HG02852 (cell line): ENCODE data around the gene MIOX.

Source experiments
- ATAC-seq: cut with Tn5 transposase; IDR thresholded peaks from one replicate; pipeline ENCODE4 v1.9.1; 2021; ENCODE audit warnings: mild to moderate bottlenecking, moderate library complexity; ENCODE audit not compliant: unreplicated experiment

MIOX gene

GRCh38 chr22:50486561-50487289, at the start of gene MIOX:
MIOX (plus strand) TSS chr22:50486859; CDS start chr22:50486898, 39 bp downstream.
- ATAC-seq, result no peak

GRCh38 chr22:50437511-50438304, 49.0 kb upstream of the MIOX start:
- ATAC-seq, result no peak

GRCh38 chr22:50438305-50439275, 48.1 kb upstream of the MIOX start:
- ATAC-seq, result no peak

- no peak for ATAC-seq
Observed at GRCh38 chr22:50439314-50439870, 47.3 kb upstream of the MIOX start.

DNA sequence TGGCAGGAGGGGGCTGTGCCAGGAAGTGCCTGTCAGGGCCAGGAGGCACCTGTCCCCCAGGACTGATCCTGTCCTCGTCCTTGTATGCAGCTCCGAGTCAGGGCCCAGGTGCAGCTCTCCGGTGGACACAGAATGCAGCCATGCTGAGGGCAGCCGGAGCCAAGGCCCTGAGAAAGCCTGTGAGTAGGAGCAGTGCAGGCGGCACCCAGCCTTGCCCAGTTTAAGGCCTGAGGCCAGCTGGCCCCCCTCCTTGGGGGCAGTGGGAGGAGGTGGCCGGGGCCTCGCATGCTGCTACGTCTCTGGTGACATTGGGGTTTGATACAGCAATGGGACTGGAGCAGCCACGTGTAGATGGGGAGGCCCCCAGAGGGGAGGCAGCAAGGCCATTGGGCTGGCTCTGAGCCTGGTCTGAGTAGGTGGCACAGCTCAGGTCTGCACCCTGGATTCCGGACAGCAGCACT, 46.8 kb upstream of the MIOX start:
- ATAC-seq, result no peak

GRCh38 chr22:50440544-50441249, 46.0 kb upstream of the MIOX start:
- ATAC-seq, result no peak

DNA sequence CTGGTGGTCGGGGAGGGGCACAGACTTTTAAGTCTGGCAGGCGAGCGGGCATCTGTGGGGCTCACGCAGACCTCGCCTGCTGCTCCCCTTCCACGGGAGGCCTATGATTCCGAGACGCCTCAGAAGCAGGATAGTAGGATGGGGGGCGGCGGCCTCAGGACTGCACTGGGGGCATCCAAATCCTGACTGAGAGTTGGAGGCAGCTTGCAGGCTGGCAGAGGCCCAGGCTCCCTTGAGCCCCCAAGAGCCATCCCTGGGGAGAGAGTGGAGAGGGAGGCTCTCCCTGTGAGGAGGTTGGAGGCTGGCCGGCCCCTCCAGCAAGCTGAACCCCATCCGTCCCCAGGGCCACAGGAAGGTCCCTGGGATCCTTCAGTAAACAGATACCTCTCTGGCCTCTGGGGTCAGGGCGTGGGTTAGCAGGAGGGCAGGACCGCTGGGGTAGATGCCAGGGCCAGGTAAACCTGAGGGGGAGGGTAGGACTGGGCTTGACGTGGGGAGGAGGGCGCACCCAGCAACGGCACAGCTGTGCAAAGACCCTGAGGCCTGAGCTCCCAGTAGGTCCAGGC, 45.1 kb upstream of the MIOX start:
- ATAC-seq, result no peak

DNA sequence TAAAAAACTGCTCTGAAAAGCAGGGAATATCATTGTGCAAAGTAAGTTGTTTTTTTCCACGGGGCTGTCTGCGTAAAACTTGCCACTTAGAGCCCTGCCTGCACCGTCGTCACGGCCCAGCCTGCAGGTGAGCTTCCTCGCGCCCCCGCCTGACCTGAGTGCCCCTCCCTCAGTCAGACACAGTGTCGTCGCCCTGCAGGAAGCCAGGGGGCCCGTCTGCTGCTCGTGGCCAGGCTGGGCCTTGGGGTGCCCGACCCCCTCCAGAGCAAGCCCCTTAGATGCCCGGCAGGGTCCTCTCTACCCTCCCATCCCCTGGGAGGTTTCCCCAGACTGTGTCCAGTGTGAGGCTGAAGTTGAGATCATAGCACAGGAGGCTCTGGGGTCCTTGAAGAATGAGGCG, 43.5 kb upstream of the MIOX start:
- ATAC-seq, result no peak

DNA sequence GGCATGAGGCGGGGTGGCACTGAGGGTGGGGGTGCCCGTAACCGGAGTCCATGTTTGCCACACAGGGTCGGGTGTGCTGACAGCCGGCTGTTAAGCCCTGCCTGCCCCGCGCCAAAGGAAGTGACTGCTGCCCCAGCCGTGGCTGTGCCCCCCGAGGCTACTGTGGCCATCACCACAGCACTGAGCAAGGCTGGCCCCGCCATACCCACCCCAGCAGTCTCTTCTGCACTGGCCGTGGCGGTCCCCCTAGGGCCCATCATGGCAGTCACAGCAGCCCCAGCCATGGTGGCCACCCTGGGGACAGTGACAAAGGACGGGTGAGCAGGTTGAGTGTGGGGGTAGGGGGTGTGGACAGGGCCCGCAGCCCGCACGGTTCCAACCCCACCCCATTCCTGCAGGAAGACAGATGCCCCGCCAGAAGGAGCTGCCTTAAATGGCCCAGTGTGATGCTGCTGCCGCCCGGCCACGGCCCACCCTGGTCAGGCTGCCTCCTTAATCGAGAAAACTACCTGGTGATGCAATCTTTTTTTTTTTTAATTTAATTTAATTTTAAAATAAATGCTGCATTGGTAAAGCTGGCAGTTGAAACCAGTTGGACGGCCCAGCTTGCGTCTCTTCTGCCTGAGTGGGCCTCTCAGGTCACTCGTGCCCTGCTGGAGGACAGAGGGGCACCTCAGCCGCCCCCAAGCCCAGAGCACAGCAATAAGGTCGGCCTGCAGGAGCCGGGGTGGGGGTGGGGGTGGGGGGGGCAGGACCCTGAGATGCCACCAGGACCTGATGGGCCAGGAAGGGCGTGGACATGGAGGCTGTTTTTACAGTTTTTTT, 42.6 kb upstream of the MIOX start:
- ATAC-seq, result no peak

GRCh38 chr22:50444663-50445062, 42.0 kb upstream of the MIOX start:
- no peak for ATAC-seq

DNA sequence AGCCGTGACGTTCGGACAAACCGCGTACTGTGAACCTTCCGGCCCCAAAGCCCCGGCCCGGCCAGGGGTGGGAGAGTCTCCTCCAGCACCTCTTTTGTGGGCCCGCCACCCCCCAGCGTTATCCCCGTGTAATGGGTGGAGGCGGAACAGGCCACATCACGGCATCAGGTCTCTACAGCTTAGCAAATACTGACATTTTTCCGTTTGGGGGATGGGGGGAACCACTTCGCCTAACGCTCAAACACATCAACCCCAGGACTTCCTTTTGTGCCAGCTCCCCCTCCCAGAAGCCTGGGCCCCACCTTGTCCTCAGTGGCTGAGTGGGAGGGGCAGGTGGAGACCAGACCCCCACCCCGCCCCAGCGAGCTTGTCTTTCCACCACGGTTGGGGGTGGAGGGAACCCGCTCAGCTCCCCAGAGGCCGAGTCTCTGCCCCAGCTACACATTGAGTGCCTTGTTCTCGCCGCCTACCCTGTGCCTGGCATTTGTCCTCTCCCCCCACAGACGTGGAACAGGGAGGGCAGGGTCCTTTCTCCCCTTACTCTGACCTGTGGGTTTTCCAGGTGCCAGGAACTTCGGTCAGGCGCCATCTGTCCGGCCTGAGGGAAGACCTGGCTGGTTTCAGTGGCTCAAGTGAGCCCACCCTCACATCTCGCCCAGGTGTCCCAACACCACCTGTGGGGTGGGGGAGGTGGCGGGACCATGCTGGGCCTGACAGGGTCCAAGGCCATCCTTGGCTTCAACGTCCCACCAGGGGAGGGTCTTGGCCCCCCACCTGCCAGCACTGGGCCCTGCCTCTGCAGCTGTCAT, 41.4 kb upstream of the MIOX start:
- ATAC-seq, result no peak

- no peak for ATAC-seq
Observed at GRCh38 chr22:50445880-50446707, 40.6 kb upstream of the MIOX start.

DNA sequence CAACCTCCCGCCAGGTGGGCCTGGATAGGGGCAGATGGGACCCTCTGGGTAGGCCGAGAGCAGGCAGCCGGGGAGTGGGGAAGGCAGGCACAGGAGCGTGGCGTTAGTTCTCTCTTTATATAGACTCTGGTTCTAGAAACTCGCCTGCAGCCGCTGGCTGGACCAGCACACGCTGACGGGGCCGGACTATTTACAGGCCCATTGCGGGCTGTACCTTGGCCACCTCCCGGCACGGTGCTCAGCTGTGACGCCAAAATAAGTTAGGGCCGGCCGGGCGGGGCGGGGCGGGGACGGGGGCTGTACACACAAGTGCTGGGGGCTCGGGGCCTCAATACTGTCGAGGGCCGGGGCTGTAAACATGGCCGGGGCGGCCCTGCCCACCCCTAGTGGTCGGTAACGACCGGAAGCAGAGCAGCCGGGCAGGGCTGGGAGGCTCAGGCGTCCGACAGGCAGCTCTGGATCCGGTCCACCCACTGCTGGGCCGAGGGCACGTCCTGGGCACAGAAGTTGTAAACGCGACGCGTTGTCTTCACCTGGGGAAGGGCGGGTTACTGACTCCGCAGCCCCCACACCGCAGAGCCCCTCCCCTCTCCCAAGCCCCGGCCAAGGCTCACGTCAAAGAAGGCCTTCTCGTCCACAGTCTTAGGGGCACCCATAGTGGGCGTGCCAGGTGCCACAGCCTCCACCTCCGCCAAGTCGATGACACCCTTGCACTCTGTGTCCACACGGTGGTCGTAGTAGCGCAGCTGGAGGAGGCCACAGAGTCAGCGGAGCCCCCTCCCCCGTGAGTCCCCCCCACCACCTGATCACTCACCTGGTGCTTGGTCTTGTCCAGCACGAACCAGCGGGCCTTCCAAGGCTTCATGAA, 39.7 kb upstream of the MIOX start:
- no peak for ATAC-seq

- ATAC-seq, result no peak
Observed at GRCh38 chr22:50447576-50448551, 38.8 kb upstream of the MIOX start.

DNA sequence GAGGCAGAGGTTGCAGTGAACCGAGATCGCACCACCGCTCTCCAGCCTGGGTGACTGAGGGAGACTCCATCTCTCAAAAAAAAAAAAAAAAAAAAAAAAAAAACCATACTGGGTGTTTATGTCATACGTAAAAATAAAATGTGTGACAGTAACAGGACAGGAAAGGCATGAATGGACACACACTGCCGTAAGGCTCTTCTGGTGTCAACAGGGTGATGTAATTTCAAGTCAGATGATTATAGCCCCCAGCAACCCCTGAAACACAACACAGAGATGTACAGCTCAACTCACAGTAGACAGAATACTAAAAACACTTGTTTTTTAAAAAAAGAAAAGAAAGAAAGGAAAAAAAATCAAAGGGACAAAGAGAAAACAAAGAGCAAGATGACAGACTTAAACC, 34.0 kb upstream of the MIOX start:
- ATAC-seq, result no peak
